ENCODE data around the gene FAM219A.
"Not testable (repeated sequence)": the region's sequence is repeated elsewhere in the genome, so short reads cannot be mapped to it uniquely, and the experiment has no call there.

The FAM219A gene

DNA sequence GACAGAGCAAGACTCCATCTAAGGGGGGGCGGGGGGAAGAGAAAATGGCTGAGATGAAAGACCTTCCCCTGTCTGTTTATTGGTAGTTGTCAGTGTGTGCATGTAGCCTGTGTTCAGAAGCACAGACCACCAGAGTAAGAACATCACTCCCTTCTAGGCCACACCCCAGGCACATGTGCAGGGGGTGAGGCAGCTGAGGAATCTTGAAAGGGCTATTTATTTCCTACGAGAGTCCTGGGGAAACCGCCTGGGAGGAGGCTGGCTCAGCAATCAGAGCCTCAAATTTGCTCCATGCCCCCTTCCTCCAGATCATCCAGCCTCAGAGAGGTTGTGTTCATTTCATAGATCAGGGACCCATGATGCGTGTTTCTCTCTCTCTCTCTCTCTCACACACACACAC is 88.7 kb downstream of the FAM219A start:
- H3K27me3 ChIP-seq (ENCODE audit: control insufficient read depth, insufficient read depth, low read length), result no peaks in the 10 kb centered on the region
- H3K36me3 ChIP-seq (ENCODE audit: control insufficient read depth, insufficient read depth, low read length), result peaks cover 8% of the 10 kb centered on the region
- H3K4me3 ChIP-seq (ENCODE audit: low read length), result no peak overlapping the region
- H3K9me3 ChIP-seq (ENCODE audit: control insufficient read depth, low read length), result no peaks in the 10 kb centered on the region
- peaks cover 9% of the 10 kb centered on the region for H3K4me1 ChIP-seq (ENCODE audit: control insufficient read depth, insufficient read depth, low read length)
- no peak overlapping the region for H3K9ac ChIP-seq (ENCODE audit: low read length)

DNA sequence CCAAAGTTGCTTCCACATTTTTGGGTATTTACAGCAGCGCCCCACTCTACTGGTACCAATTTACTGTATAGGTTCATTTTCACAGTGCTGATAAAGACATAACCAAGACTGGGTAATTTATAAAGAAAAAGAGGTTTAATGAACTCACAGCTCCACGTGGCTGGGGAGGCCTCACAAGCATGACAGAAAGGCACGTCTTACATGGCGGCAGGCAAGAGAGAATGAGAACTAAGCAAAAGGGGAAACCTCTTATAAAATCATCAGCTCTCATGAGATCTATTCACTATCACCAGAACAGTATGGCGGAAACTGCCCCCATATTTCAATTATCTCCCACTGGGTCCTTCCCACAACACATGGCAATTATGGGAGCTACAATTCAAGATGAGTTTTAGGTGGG is 89.6 kb downstream of the FAM219A start:
- H3K36me3 ChIP-seq (ENCODE audit: control insufficient read depth, insufficient read depth, low read length); H3K27me3 ChIP-seq (ENCODE audit: control insufficient read depth, insufficient read depth, low read length); H3K9ac ChIP-seq (ENCODE audit: low read length); H3K4me3 ChIP-seq (ENCODE audit: low read length); H3K9me3 ChIP-seq (ENCODE audit: control insufficient read depth, low read length); H3K4me1 ChIP-seq (ENCODE audit: control insufficient read depth, insufficient read depth, low read length): not testable (repeated sequence)

DNA sequence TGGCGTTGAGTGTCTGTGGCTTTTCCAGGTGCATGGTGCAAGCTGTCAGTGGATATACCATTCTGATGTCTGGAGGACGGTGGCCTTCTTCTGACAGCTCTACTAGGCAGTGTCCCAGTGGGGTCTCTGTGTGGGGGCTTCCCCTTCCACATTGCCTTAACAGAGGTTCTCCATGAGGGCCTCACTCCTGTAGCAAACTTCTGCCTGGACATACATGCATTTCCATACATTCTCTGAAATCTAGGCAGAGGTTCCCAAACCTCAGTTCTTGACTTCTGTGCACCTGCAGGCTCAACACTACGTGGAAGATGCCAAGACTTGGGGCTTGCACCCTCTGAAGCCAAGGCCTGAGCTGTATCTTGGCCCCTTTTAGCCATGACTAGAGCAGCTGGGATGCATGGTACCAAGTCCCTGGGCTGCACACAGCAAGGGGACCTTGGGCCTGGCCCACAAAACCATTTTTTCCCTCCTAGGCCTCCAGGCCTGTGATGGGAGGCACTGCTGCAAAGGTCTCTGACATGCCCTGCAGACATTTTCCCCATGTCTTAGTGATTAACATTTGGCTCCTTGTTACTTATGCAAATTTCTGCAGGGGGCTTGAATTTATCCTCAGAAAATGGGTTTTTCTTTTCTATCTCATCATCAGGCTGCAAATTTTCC is 90.5 kb downstream of the FAM219A start:
- not testable (repeated sequence) for H3K4me3 ChIP-seq (ENCODE audit: low read length); H3K36me3 ChIP-seq (ENCODE audit: control insufficient read depth, insufficient read depth, low read length); H3K4me1 ChIP-seq (ENCODE audit: control insufficient read depth, insufficient read depth, low read length); H3K9me3 ChIP-seq (ENCODE audit: control insufficient read depth, low read length); H3K9ac ChIP-seq (ENCODE audit: low read length); H3K27me3 ChIP-seq (ENCODE audit: control insufficient read depth, insufficient read depth, low read length)

DNA sequence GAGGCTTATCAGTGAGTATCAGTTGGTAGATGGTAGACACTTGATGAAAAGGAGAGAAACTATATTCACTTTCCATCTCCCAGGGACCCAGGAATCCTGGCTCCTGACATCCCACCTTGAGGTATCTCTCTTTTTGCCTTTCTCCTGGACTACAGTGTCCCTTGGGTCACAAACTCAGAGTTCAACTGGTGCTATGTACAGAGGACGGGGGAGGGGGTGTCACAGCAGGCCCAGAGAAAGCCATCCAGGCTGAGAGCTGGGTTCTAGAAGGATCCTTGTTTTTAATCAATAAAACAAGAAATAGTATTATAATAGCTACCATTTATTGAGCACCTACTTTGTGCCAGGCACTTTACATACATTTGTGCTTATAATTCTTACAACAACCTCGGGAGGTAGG is 92.0 kb downstream of the FAM219A start:
- H3K9ac ChIP-seq (ENCODE audit: low read length), result no peak overlapping the region
- no peaks in the 10 kb centered on the region for H3K4me1 ChIP-seq (ENCODE audit: control insufficient read depth, insufficient read depth, low read length)
- peaks cover 8% of the 10 kb centered on the region for H3K36me3 ChIP-seq (ENCODE audit: control insufficient read depth, insufficient read depth, low read length)
- H3K27me3 ChIP-seq (ENCODE audit: control insufficient read depth, insufficient read depth, low read length), result no peaks in the 10 kb centered on the region
- H3K9me3 ChIP-seq (ENCODE audit: control insufficient read depth, low read length), result no peaks in the 10 kb centered on the region
- H3K4me3 ChIP-seq (ENCODE audit: low read length), result no peak overlapping the region

DNA sequence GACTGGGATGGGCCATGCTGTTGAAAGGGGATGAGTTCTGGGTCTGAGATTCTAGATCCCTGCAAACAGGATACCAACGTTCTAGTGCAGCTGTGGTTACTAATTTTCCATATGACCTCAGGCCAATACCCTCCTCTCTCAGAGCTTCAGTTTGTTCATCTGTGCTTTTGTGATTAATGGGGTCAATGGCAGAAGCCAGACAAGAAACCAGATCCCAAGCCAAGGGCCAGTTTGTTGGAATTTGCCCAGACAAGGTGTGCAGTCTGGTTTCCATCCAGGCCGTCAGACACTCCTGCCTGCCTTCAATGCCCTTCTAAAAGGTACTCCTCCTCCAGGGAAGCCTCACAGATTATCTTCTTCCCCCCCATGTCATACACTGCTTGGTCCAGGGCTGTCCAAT is 93.1 kb downstream of the FAM219A start:
- H3K9ac ChIP-seq (ENCODE audit: low read length), result no peak overlapping the region
- H3K27me3 ChIP-seq (ENCODE audit: control insufficient read depth, insufficient read depth, low read length), result no peaks in the 10 kb centered on the region
- H3K4me3 ChIP-seq (ENCODE audit: low read length), result no peak overlapping the region
- H3K36me3 ChIP-seq (ENCODE audit: control insufficient read depth, insufficient read depth, low read length), result peaks cover 8% of the 10 kb centered on the region
- H3K9me3 ChIP-seq (ENCODE audit: control insufficient read depth, low read length), result no peaks in the 10 kb centered on the region
- H3K4me1 ChIP-seq (ENCODE audit: control insufficient read depth, insufficient read depth, low read length), result no peaks in the 10 kb centered on the region

DNA sequence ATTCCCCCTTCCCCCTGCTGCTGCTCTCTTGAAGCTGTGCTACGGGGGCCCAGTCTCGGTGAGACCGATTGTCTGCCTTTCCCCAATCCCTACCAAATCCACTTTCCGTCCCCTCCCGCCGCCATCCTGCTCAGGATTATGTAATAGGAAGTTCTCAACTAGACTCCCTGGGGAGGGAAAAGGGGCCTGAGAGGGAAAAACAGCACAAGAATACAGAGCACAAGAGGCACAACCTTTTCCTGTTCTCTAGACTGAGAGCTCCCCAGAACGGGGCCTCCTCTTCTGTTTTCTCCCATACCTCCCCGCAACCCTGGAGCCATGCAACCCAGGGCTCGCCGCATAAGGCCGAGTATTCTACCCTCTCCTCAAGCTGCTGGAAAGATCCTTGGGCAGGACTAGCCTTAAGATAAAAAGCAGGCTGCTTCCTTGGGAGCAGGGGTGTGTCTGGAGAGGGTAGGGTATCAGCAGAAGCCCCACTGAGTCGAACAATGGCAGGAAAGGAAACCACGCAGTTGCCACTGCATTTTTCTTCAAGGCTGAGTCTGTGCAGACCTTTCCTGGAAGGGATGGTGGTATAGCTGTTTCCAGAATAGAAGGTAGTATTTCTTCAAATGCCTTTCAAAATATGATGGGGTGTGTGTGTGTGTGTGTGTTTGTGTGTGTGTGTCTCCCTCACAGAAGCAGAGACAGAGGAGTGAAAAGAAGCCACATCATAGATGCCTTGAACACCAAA is 94.6 kb downstream of the FAM219A start:
- H3K4me3 ChIP-seq (ENCODE audit: low read length), result no peak overlapping the region
- H3K9ac ChIP-seq (ENCODE audit: low read length), result no peak overlapping the region
- no peaks in the 10 kb centered on the region for H3K4me1 ChIP-seq (ENCODE audit: control insufficient read depth, insufficient read depth, low read length)

DNA sequence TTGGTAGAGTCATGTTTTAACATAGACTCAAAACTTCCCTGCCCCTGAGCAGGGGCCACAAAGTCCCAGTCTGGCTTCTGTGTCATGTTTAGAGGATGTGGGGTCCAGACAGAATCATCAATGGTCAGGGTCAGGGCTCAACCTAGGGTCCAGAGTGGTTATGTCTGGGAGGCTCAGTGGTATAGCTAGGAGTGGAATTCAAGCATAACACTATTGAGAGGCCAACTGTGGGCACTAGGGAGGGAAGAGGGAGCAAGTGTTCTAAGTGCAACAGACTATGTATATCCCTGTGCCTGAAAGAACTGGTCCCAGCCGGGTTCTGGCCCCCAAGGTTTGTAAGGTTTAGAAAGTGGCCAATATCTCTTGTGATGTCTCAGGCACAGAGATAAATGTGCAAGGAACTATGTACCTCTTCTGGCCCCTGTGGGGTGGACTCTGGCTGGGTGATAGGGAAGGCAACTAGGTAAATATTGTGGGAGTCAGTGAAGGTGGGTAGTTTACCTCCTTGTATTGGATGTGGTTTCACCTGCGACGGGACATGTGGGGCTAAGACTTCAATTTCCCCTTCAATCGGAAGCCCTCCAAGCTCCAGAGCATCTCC is 95.7 kb downstream of the FAM219A start:
- Histone ChIP-seq H3K4me3 (ENCODE audit: low read length) (no peak overlapping the region), H3K36me3 (ENCODE audit: control insufficient read depth, insufficient read depth, low read length) (no peaks in the 10 kb centered on the region), H3K27me3 (ENCODE audit: control insufficient read depth, insufficient read depth, low read length) (no peaks in the 10 kb centered on the region), H3K9me3 (ENCODE audit: control insufficient read depth, low read length) (no peaks in the 10 kb centered on the region), H3K4me1 (ENCODE audit: control insufficient read depth, insufficient read depth, low read length) (no peaks in the 10 kb centered on the region), H3K9ac (ENCODE audit: low read length) (no peak overlapping the region)

More for the DNA sequence above, 94.6 kb downstream of the FAM219A start:
- no peaks in the 10 kb centered on the region for H3K9me3 ChIP-seq (ENCODE audit: control insufficient read depth, low read length)
- no peaks in the 10 kb centered on the region for H3K36me3 ChIP-seq (ENCODE audit: control insufficient read depth, insufficient read depth, low read length)
- H3K27me3 ChIP-seq (ENCODE audit: control insufficient read depth, insufficient read depth, low read length), result no peaks in the 10 kb centered on the region

DNA sequence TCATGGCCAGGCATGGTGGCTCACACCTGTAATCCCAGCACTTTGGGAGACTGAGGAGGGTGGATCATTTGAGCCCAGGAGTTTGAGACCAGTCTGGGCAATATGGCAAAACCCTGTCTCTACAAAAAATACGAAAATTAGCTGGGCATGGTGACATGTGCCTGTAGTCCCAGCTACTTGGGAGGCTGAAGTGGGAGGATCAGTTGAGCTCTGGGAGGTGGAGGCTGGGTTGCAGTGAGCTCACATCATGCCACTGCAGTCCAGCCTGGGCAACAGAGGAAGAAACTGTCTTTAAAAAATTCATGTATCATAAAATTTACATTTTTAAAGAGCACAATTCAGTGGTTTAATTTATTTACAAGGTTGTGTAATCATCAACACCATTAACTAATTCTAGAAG is 105.4 kb downstream of the FAM219A start:
- H3K36me3 ChIP-seq (ENCODE audit: control insufficient read depth, insufficient read depth, low read length); H3K4me3 ChIP-seq (ENCODE audit: low read length); H3K9ac ChIP-seq (ENCODE audit: low read length); H3K27me3 ChIP-seq (ENCODE audit: control insufficient read depth, insufficient read depth, low read length); H3K4me1 ChIP-seq (ENCODE audit: control insufficient read depth, insufficient read depth, low read length); H3K9me3 ChIP-seq (ENCODE audit: control insufficient read depth, low read length): not testable (repeated sequence)

DNA sequence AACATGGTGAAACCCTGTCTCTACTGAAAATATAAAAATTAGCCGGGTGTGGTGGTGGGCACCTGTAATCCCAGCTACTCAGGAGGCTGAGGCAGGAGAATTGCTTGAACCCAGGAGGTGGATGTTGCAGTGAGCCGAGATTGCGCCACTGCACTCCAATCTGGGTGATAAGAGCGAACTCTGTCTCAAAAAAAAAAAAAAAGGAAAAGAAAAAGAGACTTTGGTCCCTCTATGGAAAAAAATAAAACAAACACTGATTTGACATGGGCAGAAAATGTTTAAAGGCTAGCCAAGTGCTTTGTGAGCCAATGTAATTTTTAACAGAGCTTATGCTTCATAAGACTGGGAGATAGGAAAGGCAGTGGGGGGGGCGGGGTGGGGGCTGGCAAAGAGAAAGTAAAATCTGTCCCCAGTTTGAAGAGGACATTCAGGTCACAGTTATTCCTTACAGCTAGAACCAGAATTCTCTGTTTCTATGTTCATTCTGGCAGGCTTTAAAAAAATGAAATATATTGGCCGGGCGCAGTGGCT is 106.2 kb downstream of the FAM219A start:
- not testable (repeated sequence) for H3K27me3 ChIP-seq (ENCODE audit: control insufficient read depth, insufficient read depth, low read length); H3K4me3 ChIP-seq (ENCODE audit: low read length); H3K36me3 ChIP-seq (ENCODE audit: control insufficient read depth, insufficient read depth, low read length); H3K9me3 ChIP-seq (ENCODE audit: control insufficient read depth, low read length); H3K4me1 ChIP-seq (ENCODE audit: control insufficient read depth, insufficient read depth, low read length)
- peak overlapping the region; percentile 34 for H3K9ac ChIP-seq (ENCODE audit: low read length)

DNA sequence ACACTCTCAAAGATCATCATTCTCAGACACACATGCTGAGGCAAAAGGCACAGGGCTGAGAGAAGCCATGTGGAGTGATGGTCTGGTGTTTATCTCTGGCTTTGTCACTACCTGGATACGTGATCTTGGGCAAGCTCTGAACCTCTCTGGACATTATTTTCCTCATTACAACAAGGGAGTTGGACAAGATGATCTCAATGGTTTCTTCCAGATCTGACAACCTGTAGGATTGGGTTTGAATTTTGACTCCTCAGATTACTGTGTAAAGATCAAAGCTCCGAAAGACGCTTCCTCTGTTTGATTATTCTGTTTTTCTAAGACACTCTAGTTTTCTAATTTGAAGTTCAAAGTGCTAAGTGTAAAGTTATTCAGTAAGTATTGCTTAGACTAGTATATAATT is 109.0 kb downstream of the FAM219A start:
- Histone ChIP-seq H3K4me3 (ENCODE audit: low read length) (no peak overlapping the region), H3K9me3 (ENCODE audit: control insufficient read depth, low read length) (no peaks in the 10 kb centered on the region), H3K36me3 (ENCODE audit: control insufficient read depth, insufficient read depth, low read length) (no peaks in the 10 kb centered on the region), H3K9ac (ENCODE audit: low read length) (no peak overlapping the region), H3K4me1 (ENCODE audit: control insufficient read depth, insufficient read depth, low read length) (peaks cover 12% of the 10 kb centered on the region), H3K27me3 (ENCODE audit: control insufficient read depth, insufficient read depth, low read length) (no peaks in the 10 kb centered on the region)
